Stimulated activated CD8-positive, alpha-beta memory T cell treated with anti-CD3 and anti-CD28 coated beads, Interleukin-4, amount 100 ng/mL, for 48 hours (primary cell): ENCODE measurements around the gene MSANTD1.

Experiments used
- DNase-seq: peaks from one replicate; pipeline ENCODE4 v3.0.0-alpha.2; 2020

Gene MSANTD1

DNA sequence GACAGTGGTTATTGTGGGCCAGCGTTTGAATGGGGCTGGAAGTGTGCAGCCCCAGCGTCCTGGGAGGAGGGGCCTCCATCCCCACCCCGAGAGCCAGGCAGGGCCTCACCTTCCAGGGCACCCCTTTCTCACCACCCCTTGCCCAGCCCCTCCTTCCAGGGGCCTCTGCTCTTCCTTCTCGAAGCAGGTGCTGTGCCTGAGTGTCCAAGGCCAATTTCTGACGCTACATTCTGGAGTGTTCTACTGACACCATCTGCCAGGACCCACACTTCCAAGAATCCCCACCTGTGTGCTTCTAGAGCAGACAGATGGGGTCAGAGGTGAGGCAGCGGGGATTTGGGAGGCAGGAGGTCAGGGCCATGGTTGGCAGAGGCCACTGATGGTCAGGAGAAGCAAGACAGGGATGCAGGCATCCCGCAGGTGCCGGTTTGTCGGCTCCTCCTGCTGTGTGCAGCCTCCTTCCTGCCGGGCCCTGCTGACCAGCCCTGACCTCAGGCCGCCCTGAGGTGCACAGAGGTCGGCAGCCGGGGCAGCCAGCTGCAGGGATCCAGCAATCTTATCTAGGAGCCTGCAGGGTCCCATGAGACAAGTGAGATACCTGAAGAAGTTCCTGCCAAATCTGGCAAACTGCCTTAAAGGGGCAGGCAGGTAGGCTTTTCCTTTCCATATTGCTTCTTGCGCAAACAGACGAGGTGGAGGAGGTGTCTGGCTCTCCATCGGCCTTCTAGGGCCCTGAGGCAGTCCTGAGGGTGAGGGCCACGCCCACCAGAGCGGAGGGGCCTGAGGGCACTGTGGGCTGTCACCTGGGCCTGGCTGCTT lies 18.8 kb downstream of the MSANTD1 start:
- peak; percentile 13 for DNase-seq

DNA sequence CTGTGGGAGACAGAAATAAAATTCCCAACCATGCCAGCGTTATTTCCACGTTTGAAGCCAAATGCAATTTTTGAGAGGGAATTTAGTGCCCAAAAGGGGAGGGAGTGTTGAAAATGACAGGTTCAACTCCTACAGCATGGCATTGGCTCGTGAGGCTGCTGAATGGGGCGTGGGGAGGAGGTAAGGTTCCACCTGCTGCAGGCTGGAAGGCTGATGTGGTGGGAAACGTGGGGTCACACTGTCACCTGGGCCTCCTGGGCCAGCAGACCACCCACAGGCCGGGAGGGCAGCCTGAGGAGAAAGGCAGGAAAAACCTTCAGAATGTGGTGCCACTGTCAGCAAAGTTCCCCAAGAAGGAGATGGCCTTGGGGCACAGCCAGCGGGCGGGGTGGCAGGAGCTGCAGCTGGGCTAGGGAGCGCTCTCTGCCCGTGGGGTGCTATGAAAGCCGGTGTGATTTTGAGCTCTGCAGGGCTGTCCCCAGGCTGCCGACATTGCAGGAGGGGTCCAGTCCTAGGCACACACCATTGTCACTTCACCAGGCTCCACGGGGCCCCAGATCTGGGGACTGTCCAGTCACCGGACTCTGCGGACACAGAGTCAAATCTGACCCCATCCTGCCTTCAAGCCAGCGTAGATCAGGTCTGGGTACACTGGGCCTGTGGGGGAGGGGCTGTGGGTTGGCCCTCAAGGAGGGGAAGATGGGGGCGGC lies 19.6 kb downstream of the MSANTD1 start:
- peak; percentile 16 for DNase-seq

DNA sequence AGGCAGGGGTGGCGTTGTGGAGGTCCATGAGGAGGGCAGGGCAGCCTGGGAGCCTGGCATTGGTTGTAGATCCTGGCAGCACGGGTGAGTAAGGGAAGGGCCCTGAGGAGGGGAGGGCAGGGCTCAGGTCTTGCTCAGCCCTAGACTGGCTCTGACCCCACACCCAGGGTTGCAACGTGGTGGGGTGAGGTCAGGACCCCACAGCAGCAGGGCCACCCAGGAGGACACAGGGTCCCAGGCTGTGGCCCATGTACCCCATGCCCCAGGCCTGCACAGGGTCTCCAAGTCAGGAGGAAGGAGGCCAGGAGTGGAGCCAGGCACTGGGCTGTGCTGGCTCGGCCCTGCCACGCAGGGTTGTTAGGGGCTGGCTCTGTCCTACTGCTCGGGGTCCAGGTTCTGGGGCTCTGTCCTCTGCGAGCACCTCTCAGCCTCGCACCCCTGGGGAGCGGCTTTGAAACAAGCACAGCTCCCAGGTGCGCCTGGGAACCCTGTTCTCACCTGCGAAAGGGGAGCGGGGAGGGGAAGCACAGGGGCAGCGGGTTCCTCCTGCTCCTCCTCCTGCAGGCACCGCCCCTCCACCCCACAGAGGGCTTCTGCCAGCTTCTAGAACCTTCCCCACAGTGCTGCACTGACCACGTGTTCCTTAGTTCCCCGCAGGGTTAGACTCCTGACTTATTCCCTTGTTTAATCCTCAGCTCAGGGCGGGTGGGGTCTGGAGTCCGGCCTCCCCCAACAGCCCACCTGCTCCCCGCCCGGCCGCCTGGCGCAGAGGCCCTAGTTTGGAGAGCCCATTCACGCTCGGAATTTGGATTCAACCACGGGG lies 20.4 kb downstream of the MSANTD1 start:
- DNase-seq = peak; percentile 18

- DNase-seq = peak; percentile 11
Observed at GRCh38 chr4:3269991-3270611, 21.1 kb downstream of the MSANTD1 start.

DNA sequence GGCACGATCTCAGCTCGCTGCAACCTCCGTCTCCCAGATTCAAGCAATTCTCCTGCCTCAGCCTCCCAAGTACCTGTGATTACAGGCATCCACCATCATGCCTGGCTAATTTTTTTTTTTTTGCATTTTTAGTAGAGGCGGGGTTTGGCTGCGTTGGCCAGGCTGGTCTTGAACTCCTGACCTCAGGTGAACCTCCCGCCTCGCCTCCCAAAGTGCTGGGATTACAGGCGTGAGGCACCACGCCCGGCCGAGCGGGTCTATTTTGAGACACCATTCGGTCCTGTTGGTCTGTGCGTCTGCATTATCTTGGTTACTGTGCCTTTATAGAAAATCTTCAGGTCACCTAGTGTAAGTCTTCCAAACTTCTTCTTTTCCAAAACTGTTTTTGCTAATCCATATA lies 22.2 kb downstream of the MSANTD1 start:
- DNase-seq = peak; percentile 6

GRCh38 chr4:3276986-3277385 lies 28.0 kb downstream of the MSANTD1 start:
- peak; percentile 1 for DNase-seq

- DNase-seq = peak; percentile 0
Observed at GRCh38 chr4:3280466-3280865, 31.5 kb downstream of the MSANTD1 start.

DNA sequence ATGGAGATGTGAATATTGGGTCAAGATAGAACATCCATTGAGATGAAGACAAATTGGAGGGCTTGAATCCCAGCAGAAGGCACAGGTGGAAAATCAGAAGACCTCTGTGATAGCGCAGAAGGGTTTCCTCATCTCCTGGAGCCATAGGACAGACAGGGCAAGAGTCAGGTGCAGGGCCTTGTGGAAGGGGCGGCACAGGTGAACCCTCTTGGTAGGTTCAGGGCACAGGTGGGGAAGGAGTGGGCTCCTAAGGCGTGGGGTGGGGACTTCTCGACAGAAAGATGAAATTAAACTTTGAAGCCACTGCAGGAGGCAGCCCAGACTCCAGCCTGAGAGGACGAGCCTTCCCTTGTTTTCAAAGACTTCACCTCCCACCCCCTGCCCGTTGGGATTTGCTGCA lies 34.5 kb downstream of the MSANTD1 start:
- no peak for DNase-seq

GRCh38 chr4:3283916-3284315 lies 35.0 kb downstream of the MSANTD1 start:
- DNase-seq = no peak

GRCh38 chr4:3284734-3285557 lies 36.0 kb downstream of the MSANTD1 start:
- no peak for DNase-seq

- DNase-seq = peak; percentile 24
Observed at GRCh38 chr4:3285558-3286334, 36.8 kb downstream of the MSANTD1 start.

GRCh38 chr4:3286335-3287175 lies 37.6 kb downstream of the MSANTD1 start:
- DNase-seq = peak; percentile 13

- peak; percentile 14 for DNase-seq
Observed at GRCh38 chr4:3287271-3287971, 38.5 kb downstream of the MSANTD1 start.

- no peak for DNase-seq
Observed at GRCh38 chr4:3287972-3288570, 39.1 kb downstream of the MSANTD1 start.

DNA sequence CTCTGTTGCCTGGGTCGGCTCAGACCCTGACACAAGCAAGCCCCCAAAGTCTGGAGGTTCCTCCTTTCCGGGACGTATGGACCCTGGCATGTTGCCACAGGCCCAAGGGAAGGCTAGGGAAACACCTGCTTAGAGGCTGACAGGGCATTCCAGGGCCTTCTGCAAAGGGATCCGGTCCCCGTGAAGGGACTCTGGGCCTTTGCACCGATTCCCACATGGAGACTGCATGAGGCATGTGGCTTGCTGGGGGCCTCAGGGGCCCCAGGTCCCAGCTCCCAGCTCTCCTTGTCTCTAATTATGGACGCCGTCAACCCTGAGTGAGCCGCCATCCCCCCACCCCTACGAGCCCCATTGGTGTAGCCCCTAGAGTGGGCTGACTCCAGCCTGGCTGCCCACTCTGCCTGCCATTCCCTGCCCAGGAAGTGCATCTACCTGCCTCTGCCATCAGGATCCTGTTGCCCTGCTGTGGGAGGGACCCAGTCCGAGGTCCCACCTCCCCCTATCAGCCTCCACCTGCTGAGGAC lies 39.7 kb downstream of the MSANTD1 start:
- peak; percentile 16 for DNase-seq

GRCh38 chr4:3290476-3290875 lies 41.5 kb downstream of the MSANTD1 start:
- DNase-seq = no peak

- DNase-seq = no peak
Observed at GRCh38 chr4:3290889-3291321, 41.9 kb downstream of the MSANTD1 start.

GRCh38 chr4:3291411-3291968 lies 42.5 kb downstream of the MSANTD1 start:
- DNase-seq = no peak
